Stimulated activated memory B cell treated with anti-CD40 and anti-IgM and Interleukin-4, amounts not matched to agents 10 μg/mL and 1 μg/mL and 100 μg/mL, for 72 hours (primary cell): ENCODE results near the gene CREB5.

ENCODE experiments used
- ATAC-seq: fragments of 150-1000 bp; cut with Tn5 transposase; 2 replicates; pipeline ENCODE4 v1.10.0; 2021
- H3K27ac Mint-ChIP-seq: one replicate; pipeline ENCODE4 v1.8.0; 2022; ENCODE audit warnings: mild to moderate bottlenecking, mixed read lengths
- H3K27me3 Mint-ChIP-seq: one replicate; pipeline ENCODE4 v1.8.0; 2022; ENCODE audit warnings: mixed read lengths
- H3K36me3 Mint-ChIP-seq: one replicate; pipeline ENCODE4 v1.8.0; 2022; ENCODE audit warnings: mixed read lengths
- H3K4me1 Mint-ChIP-seq: one replicate; pipeline ENCODE4 v1.8.0; 2022; ENCODE audit warnings: mixed read lengths
- H3K4me3 Mint-ChIP-seq: one replicate; pipeline ENCODE4 v1.8.0; 2022; ENCODE audit warnings: mild to moderate bottlenecking, moderate library complexity, mixed read lengths
- H3K9me3 Mint-ChIP-seq: one replicate; pipeline ENCODE4 v1.8.0; 2022; ENCODE audit warnings: mixed read lengths

The CREB5 gene

GRCh38 chr7:28706584-28706983, 294.3 kb downstream of the CREB5 start:
- no peak for ATAC-seq
- Mint-ChIP-seq H3K27ac (no peak overlapping the region), H3K36me3 (peaks cover 9% of the 10 kb centered on the region), H3K27me3 (peaks cover 11% of the 10 kb centered on the region), H3K4me1 (peaks cover 19% of the 10 kb centered on the region), H3K4me3 (no peak overlapping the region), H3K9me3 (no peaks in the 10 kb centered on the region)

- H3K4me1 Mint-ChIP-seq: peaks cover 19% of the 10 kb centered on the region
- ATAC-seq: no peak
- no peak overlapping the region for H3K27ac Mint-ChIP-seq
- H3K9me3 Mint-ChIP-seq: no peaks in the 10 kb centered on the region
- H3K36me3 Mint-ChIP-seq: peaks cover 9% of the 10 kb centered on the region
- peaks cover 11% of the 10 kb centered on the region for H3K27me3 Mint-ChIP-seq
- H3K4me3 Mint-ChIP-seq: no peak overlapping the region
Observed at GRCh38 chr7:28707291-28707690, 295.0 kb downstream of the CREB5 start.

GRCh38 chr7:28708033-28708951, 296.0 kb downstream of the CREB5 start:
- Mint-ChIP-seq H3K9me3 (no peaks in the 10 kb centered on the region), H3K36me3 (peaks cover 9% of the 10 kb centered on the region), H3K4me3 (no peak overlapping the region), H3K27ac (no peak overlapping the region), H3K27me3 (peaks cover 11% of the 10 kb centered on the region), H3K4me1 (peaks cover 19% of the 10 kb centered on the region)
- ATAC-seq: no peak

GRCh38 chr7:28709748-28710147, 297.4 kb downstream of the CREB5 start:
- Mint-ChIP-seq H3K36me3 (peaks cover 2% of the 10 kb centered on the region), H3K4me3 (no peak overlapping the region), H3K27ac (no peak overlapping the region), H3K9me3 (no peaks in the 10 kb centered on the region), H3K4me1 (peaks cover 14% of the 10 kb centered on the region), H3K27me3 (peaks cover 20% of the 10 kb centered on the region)
- no peak for ATAC-seq

- no peak for ATAC-seq
- Mint-ChIP-seq H3K9me3 (no peaks in the 10 kb centered on the region), H3K4me3 (no peak overlapping the region), H3K27ac (no peak overlapping the region), H3K36me3 (no peaks in the 10 kb centered on the region), H3K27me3 (peaks cover 20% of the 10 kb centered on the region), H3K4me1 (peaks cover 4% of the 10 kb centered on the region)
Observed at GRCh38 chr7:28711114-28711513, 298.8 kb downstream of the CREB5 start.

- Mint-ChIP-seq H3K36me3 (no peaks in the 10 kb centered on the region), H3K27ac (no peak overlapping the region), H3K9me3 (no peaks in the 10 kb centered on the region), H3K4me1 (no peaks in the 10 kb centered on the region), H3K27me3 (peaks cover 22% of the 10 kb centered on the region), H3K4me3 (no peak overlapping the region)
- no peak for ATAC-seq
Observed at GRCh38 chr7:28714459-28715120, 302.3 kb downstream of the CREB5 start.

GRCh38 chr7:28717445-28718054, 305.2 kb downstream of the CREB5 start:
- ATAC-seq: no peak
- H3K27me3 Mint-ChIP-seq: peaks cover 22% of the 10 kb centered on the region
- no peaks in the 10 kb centered on the region for H3K36me3 Mint-ChIP-seq
- H3K27ac Mint-ChIP-seq: no peak overlapping the region
- H3K4me1 Mint-ChIP-seq: no peaks in the 10 kb centered on the region
- H3K4me3 Mint-ChIP-seq: no peak overlapping the region
- no peaks in the 10 kb centered on the region for H3K9me3 Mint-ChIP-seq

GRCh38 chr7:28718055-28718481, 305.8 kb downstream of the CREB5 start:
- Mint-ChIP-seq H3K9me3 (no peaks in the 10 kb centered on the region), H3K4me1 (no peaks in the 10 kb centered on the region), H3K4me3 (no peak overlapping the region), H3K36me3 (no peaks in the 10 kb centered on the region), H3K27me3 (peaks cover 22% of the 10 kb centered on the region), H3K27ac (no peak overlapping the region)
- ATAC-seq: no peak

GRCh38 chr7:28718545-28718944, 306.2 kb downstream of the CREB5 start:
- peaks cover 21% of the 10 kb centered on the region for H3K27me3 Mint-ChIP-seq
- no peaks in the 10 kb centered on the region for H3K4me1 Mint-ChIP-seq
- ATAC-seq: no peak
- H3K4me3 Mint-ChIP-seq: no peak overlapping the region
- H3K9me3 Mint-ChIP-seq: no peaks in the 10 kb centered on the region
- no peak overlapping the region for H3K27ac Mint-ChIP-seq
- no peaks in the 10 kb centered on the region for H3K36me3 Mint-ChIP-seq

GRCh38 chr7:28722684-28723083, 310.4 kb downstream of the CREB5 start:
- Mint-ChIP-seq H3K9me3 (no peaks in the 10 kb centered on the region), H3K4me3 (no peak overlapping the region), H3K4me1 (no peaks in the 10 kb centered on the region), H3K36me3 (no peaks in the 10 kb centered on the region), H3K27me3 (peaks cover 5% of the 10 kb centered on the region), H3K27ac (no peak overlapping the region)
- no peak for ATAC-seq

- no peaks in the 10 kb centered on the region for H3K9me3 Mint-ChIP-seq
- ATAC-seq: no peak
- H3K4me1 Mint-ChIP-seq: no peaks in the 10 kb centered on the region
Observed at GRCh38 chr7:28723336-28723735, 311.0 kb downstream of the CREB5 start.

GRCh38 chr7:28724563-28724962, 312.2 kb downstream of the CREB5 start:
- no peaks in the 10 kb centered on the region for H3K4me1 Mint-ChIP-seq
- no peak for ATAC-seq
- H3K27ac Mint-ChIP-seq: no peak overlapping the region
- H3K4me3 Mint-ChIP-seq: no peak overlapping the region
- no peaks in the 10 kb centered on the region for H3K27me3 Mint-ChIP-seq
- no peaks in the 10 kb centered on the region for H3K36me3 Mint-ChIP-seq
- no peaks in the 10 kb centered on the region for H3K9me3 Mint-ChIP-seq

More at GRCh38 chr7:28723336-28723735, 311.0 kb downstream of the CREB5 start:
- Mint-ChIP-seq H3K27ac (no peak overlapping the region), H3K27me3 (no peaks in the 10 kb centered on the region), H3K4me3 (no peak overlapping the region), H3K36me3 (no peaks in the 10 kb centered on the region)

GRCh38 chr7:28725045-28725642, 312.8 kb downstream of the CREB5 start:
- H3K4me3 Mint-ChIP-seq: no peak overlapping the region
- H3K27ac Mint-ChIP-seq: no peak overlapping the region
- no peaks in the 10 kb centered on the region for H3K4me1 Mint-ChIP-seq
- H3K27me3 Mint-ChIP-seq: no peaks in the 10 kb centered on the region
- H3K9me3 Mint-ChIP-seq: no peaks in the 10 kb centered on the region
- no peak for ATAC-seq
- H3K36me3 Mint-ChIP-seq: no peaks in the 10 kb centered on the region

GRCh38 chr7:28725911-28726310, 313.6 kb downstream of the CREB5 start:
- no peaks in the 10 kb centered on the region for H3K36me3 Mint-ChIP-seq
- H3K27me3 Mint-ChIP-seq: no peaks in the 10 kb centered on the region
- H3K4me3 Mint-ChIP-seq: no peak overlapping the region
- no peak for ATAC-seq
- H3K4me1 Mint-ChIP-seq: no peaks in the 10 kb centered on the region
- H3K9me3 Mint-ChIP-seq: no peaks in the 10 kb centered on the region
- no peak overlapping the region for H3K27ac Mint-ChIP-seq

GRCh38 chr7:28726555-28726954, 314.2 kb downstream of the CREB5 start:
- H3K4me3 Mint-ChIP-seq: no peak overlapping the region
- H3K27me3 Mint-ChIP-seq: no peaks in the 10 kb centered on the region
- no peak for ATAC-seq
- no peaks in the 10 kb centered on the region for H3K4me1 Mint-ChIP-seq
- H3K9me3 Mint-ChIP-seq: no peaks in the 10 kb centered on the region
- H3K27ac Mint-ChIP-seq: no peak overlapping the region
- H3K36me3 Mint-ChIP-seq: no peaks in the 10 kb centered on the region
